ENCODE measurements around the gene FTO. TPM values are rescaled to one million over a fixed set of nuclear protein-coding genes. Genes with fewer than 3 reads are reported as not detected.

FTO gene
- total RNA-seq, 1 donor from 2014 or later: 75.6 TPM

GRCh38 chr16:53829186-53829747 is 125.3 kb downstream of the FTO start:
- no peaks in the 10 kb centered on the region for H3K4me1 ChIP-seq
- ATAC-seq (no peak), DNase-seq (no peak)
- no peaks in the 10 kb centered on the region for H3K27me3 ChIP-seq
- H3K27ac ChIP-seq: no peak overlapping the region
- H3K9me3 ChIP-seq: no peaks in the 10 kb centered on the region
- intact Hi-C loops (cut with DNase I): no loop called here
- no peak overlapping the region for H3K4me3 ChIP-seq
- TF ChIP-seq CTCF (IDR thresholded peaks at IDR 0.05): no peak
- no peaks in the 10 kb centered on the region for H3K36me3 ChIP-seq

GRCh38 chr16:53832896-53833544 is 129.1 kb downstream of the FTO start:
- H3K27me3 ChIP-seq: no peaks in the 10 kb centered on the region
- H3K36me3 ChIP-seq: no peaks in the 10 kb centered on the region
- H3K4me3 ChIP-seq: no peak overlapping the region
- TF ChIP-seq CTCF (IDR thresholded peaks at IDR 0.05): no peak
- intact Hi-C loops (cut with DNase I): no loop called here
- DNase-seq (no peak), ATAC-seq (no peak)
- H3K9me3 ChIP-seq: no peaks in the 10 kb centered on the region
- no peaks in the 10 kb centered on the region for H3K4me1 ChIP-seq
- H3K27ac ChIP-seq: no peak overlapping the region

- no peaks in the 10 kb centered on the region for H3K27me3 ChIP-seq
- TF ChIP-seq CTCF (IDR thresholded peaks at IDR 0.05): no peak
- no peaks in the 10 kb centered on the region for H3K4me1 ChIP-seq
- no peaks in the 10 kb centered on the region for H3K36me3 ChIP-seq
- ATAC-seq (no peak), DNase-seq (no peak)
- no peaks in the 10 kb centered on the region for H3K9me3 ChIP-seq
- H3K27ac ChIP-seq: no peak overlapping the region
- intact Hi-C loops (cut with DNase I): no loop called here
- no peak overlapping the region for H3K4me3 ChIP-seq
These were observed 132.2 kb downstream of the FTO start for GRCh38 chr16:53836142-53836541.

- no peak for DNase-seq
- no peaks in the 10 kb centered on the region for H3K4me1 ChIP-seq
- H3K4me3 ChIP-seq: no peak overlapping the region
- intact Hi-C loops (cut with DNase I): no loop called here
- no peaks in the 10 kb centered on the region for H3K27me3 ChIP-seq
- no peak overlapping the region for H3K27ac ChIP-seq
- ATAC-seq: no peak
- H3K36me3 ChIP-seq: no peaks in the 10 kb centered on the region
- no peak for TF ChIP-seq CTCF (IDR thresholded peaks at IDR 0.05)
- H3K9me3 ChIP-seq: no peaks in the 10 kb centered on the region
These were observed 132.7 kb downstream of the FTO start for GRCh38 chr16:53836680-53837079.

- H3K36me3 ChIP-seq: no peaks in the 10 kb centered on the region
- no peaks in the 10 kb centered on the region for H3K27me3 ChIP-seq
- H3K4me3 ChIP-seq: no peak overlapping the region
- no peaks in the 10 kb centered on the region for H3K9me3 ChIP-seq
- intact Hi-C loops (cut with DNase I): no loop called here
- H3K27ac ChIP-seq: no peak overlapping the region
- ATAC-seq: no peak
- DNase-seq: no peak
- TF ChIP-seq CTCF (IDR thresholded peaks at IDR 0.05): no peak
- H3K4me1 ChIP-seq: no peaks in the 10 kb centered on the region
These were observed 133.5 kb downstream of the FTO start for GRCh38 chr16:53837426-53837825.

Measured in upper lobe of right lung (tissue), 1 donor.